GF-D8 (cell line): ENCODE data around the gene SLC6A7.
"Not testable (repeated sequence)": the region's sequence is repeated elsewhere in the genome, so short reads cannot be mapped to it uniquely, and the experiment has no call there.

Source experiments
- DNase-seq: peaks from one replicate; lab custom pipeline; 2025; lab: John Stamatoyannopoulos, UW

SLC6A7 gene

GRCh38 chr5:150243590-150243989 lies 53.7 kb downstream of the SLC6A7 start:
- no peak for DNase-seq

DNA sequence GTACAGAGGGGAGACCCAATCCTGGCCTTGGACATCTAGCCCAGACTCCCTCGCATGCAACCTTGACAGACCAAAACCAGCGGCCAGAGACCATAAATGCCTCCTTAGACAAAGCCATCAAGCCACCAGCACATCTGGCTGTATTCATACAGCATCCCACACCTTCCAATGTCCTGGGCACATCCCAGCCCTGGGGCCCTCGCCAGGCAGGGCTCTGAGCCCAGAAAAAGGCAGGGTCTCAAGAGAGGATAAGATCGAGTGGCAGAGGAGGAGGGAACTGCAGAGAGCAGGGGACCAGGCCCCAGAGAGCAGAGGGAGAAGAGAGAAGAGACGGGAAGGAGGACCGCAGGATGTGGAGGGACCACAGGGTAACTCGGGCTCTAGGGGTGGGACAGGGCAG lies 54.3 kb downstream of the SLC6A7 start:
- no peak for DNase-seq

DNA sequence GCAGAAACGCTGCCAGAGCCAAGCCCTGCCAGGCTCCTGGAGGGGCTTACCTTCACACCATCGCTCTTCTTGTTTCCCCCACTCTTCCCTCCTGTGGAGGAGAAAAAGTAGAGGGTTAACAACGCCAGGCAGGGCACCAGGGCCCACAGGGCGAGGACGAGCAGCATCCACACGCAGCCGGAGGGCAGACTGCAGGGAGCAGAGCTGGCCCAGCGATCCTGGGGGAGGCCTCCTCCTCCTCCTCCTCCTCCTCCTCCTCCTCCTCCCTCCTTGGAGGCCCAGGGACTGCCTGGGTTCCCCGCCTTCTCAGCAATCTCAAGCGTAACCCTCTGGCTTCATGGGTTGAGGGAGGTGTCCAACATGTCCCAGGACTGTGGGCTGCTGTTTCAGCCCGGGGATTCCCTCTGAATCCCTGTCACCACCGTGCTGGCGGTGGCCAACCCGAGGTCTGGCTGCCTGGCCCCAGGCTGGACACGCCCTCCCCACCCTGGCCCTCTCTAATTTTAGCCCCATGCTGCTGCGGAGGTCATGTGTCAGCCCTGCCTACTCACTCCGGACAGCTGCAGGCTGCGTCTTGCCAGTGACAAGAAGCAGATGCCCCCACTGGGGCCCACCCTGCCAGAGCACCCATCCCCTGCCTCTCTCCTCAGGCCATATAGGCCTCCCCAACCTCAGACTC lies 55.4 kb downstream of the SLC6A7 start:
- DNase-seq = no peak

GRCh38 chr5:150245808-150246207 lies 55.9 kb downstream of the SLC6A7 start:
- DNase-seq = no peak

DNA sequence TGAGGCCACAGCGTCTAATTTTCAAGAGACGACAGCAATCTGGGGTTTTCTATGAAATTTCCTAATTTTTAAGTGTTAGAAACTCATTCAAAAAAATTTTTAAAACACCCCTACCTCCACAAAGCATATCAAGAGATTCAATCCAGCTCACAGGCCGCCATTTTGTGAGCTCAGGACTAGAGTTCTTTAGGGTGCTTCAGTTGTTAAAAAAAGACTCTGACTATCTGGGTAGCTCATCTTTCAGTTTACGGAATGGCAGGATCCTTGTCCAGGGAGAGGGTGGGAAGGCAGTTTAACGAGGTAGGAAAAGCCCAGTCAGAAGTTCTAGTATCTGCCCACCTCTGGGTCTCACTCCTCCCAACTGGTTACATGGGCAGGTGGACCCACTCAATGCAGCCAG lies 56.6 kb downstream of the SLC6A7 start:
- DNase-seq = no peak

DNA sequence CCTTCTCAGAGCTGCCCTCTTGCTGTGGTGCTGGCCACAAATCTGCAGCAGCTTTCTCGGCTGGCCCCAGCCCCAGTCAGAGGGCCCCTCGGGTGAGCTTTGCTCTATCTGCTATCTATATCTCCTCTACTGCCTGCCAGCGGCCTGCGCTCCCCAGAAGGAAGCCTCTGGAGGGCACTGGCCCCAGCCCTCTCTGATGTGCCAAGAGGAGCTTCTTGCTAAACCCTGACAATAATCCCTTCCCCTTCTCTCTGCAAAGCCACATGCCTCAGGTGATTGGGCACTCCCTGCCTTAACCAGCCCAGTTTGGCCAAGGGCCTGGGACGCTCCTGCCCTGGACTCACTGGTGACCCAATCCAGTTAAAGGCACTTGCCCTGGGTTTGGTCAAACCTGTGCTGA lies 57.0 kb downstream of the SLC6A7 start:
- no peak for DNase-seq

GRCh38 chr5:150247726-150248125 lies 57.9 kb downstream of the SLC6A7 start:
- DNase-seq = no peak

- DNase-seq = not testable (repeated sequence)
Measured at GRCh38 chr5:150248493-150248892, 58.6 kb downstream of the SLC6A7 start.

DNA sequence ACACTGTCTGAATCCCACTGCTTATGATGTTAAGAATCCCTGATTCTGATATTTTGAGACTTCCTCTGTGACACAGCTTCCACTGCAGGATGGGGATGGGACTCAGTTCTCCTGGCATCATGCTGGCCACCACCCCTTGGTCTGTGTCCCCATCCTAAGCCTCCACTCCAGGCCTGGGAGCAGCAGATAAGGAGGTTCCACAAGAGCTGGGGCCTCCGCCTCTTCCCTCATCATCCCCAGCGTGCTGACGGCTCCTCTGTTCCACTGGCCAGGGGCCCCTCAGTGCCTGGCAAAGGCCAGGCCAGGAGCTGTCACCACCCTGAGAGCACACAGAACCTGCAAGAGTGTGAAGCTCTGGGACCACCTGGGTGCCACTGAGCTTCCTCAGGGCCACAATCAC lies 59.1 kb downstream of the SLC6A7 start:
- DNase-seq = no peak

- no peak for DNase-seq
Measured at GRCh38 chr5:150249744-150250143, 59.9 kb downstream of the SLC6A7 start.

GRCh38 chr5:150251504-150251903 lies 61.6 kb downstream of the SLC6A7 start:
- DNase-seq = no peak

GRCh38 chr5:150252489-150252888 lies 62.6 kb downstream of the SLC6A7 start:
- no peak for DNase-seq

DNA sequence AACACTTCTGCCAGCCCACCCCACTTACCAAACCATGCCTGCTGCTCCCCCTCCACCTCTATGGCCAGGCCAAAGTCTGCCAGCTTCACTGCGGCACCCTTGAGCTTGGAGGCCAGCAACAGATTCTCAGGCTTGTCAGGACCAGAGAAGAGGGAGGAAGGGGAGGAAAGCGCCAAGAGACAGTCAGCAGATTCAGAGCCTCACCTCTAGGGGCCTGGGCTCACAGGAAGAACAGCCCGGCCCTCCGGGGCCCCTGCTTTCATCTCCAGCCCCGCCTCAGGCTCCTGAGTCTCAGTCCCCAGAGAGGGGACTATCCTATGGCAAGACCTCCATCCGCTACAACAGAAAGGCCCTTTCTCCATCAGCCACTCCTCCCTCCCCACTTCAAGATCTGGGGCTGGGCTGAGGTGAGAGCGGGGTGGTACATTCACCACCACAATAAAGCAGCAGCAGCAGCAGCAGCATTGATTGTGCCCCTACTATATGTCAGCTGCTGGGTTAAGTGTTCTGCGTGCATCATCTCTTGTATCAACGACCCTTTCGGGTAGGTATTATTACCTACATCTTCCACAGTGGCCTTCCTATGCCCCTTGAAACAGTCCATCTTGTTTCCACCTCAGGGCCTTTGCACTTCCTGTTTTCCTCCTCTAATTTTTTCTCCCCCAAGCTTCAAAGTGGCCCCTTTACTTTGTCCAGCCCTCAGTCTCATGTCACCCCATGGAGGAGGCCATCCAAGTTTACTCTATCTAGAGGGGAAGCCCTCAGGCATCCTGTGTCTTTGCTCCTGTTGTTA lies 63.8 kb downstream of the SLC6A7 start:
- DNase-seq = no peak

DNA sequence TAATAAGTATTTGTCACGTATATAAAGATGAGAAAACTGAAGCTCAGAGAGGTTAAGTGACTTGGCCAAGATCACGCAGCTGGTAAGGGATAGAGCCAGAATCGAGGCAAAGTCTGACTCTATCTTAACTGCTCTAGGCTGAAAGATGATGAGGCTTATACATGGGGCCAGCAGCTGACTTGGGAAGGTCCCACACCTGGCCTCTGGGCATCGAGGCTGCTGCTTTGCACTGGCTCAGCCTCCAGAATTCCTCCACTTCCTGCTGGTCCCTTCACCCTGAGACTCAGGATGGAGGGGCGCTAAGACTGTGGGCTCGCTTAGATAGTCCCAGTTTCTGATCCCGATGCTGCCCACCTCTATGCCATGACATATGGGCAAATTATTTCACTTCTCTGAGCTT lies 64.5 kb downstream of the SLC6A7 start:
- DNase-seq = no peak

- DNase-seq = no peak
Measured at GRCh38 chr5:150254774-150255173, 64.9 kb downstream of the SLC6A7 start.

DNA sequence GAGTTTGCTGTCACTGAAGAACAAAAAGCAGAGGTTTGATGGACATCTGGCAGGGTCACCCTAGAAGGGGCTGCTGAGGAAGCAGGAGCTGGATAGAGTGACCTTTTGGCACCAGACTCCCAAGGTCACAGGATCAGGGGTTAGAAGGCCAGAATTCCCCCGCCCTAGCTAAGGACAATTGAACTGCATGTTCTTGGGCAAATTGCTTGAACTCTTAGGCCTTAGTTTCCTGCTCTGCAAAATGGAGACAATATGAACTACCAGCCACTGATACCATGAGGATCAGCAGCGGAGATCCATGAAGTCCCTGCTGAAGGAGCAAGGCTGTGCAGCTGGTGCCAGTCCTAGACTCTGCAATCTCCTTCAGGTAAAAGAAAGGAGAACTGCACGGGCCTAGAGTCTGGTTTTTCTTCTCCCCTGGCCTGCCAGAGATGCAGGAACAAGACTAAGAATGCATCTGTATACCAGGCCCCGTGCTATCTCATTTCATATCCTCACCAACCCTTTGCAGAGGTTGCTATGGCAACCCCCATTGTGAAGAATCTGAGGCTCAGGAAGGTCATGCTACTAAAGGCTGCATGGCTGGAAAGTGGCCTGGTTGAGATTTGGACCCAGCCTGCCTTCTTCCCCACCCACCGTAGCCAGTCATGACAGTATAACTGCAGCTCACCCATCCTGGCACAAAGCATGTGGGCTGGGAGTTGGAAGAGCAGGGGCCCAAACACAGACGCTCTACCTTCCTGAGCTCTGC lies 66.0 kb downstream of the SLC6A7 start:
- no peak for DNase-seq

DNA sequence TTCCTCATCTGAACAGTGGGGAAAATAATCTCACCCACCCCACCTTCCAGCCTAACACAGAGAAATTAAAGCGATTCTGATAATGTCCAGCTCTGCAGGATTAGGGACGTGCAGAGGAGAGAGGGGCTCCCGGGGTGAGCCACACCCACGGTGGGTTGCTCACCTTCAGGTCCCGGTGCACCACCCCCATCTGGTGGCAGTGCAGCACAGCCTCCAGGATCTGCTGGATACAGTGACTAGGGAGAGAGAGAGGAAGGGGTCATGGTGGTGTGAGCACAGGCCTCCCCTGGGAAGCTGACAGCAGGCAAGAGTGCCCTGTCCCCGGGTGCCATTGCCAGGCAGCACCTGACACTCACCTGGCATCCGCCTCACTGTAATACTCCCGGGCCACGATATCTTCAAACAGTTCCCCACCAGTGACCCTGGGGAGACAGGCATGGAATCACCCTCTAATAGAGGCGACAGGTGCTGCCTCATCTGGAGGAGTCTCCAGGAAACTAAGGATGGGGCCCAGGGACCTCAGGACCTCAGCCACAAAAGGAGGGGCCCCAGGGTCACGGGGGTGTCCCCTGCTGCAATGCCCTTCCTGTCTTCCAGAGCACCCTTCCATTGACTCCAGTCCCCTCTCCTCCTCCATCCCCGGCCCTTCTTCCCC lies 66.7 kb downstream of the SLC6A7 start:
- DNase-seq = no peak

- no peak for DNase-seq
Measured at GRCh38 chr5:150257424-150257823, 67.6 kb downstream of the SLC6A7 start.

- no peak for DNase-seq
Measured at GRCh38 chr5:150258130-150258529, 68.3 kb downstream of the SLC6A7 start.
